IPS-NIHi11 (cell line): Measurements from ENCODE around the gene SLC9A9.

ENCODE experiments used
- DNase-seq: peaks from one replicate; pipeline ENCODE4 v3.0.0; 2012; ENCODE audit warnings: mixed read lengths, low spot score

Gene SLC9A9

GRCh38 chr3:143414571-143415253 is 433.6 kb downstream of the SLC9A9 start:
- no peak for DNase-seq

- no peak for DNase-seq
Observed at GRCh38 chr3:143413372-143413771, 434.9 kb downstream of the SLC9A9 start.

- no peak for DNase-seq
Observed at GRCh38 chr3:143412084-143412483, 436.2 kb downstream of the SLC9A9 start.

GRCh38 chr3:143410259-143410658 is 438.0 kb downstream of the SLC9A9 start:
- DNase-seq, result no peak

- no peak for DNase-seq
Observed at GRCh38 chr3:143408771-143409170, 439.5 kb downstream of the SLC9A9 start.

GRCh38 chr3:143402602-143403001 is 445.7 kb downstream of the SLC9A9 start:
- no peak for DNase-seq

- DNase-seq, result no peak
Observed at GRCh38 chr3:143396790-143397189, 451.5 kb downstream of the SLC9A9 start.

- DNase-seq, result no peak
Observed at GRCh38 chr3:143389388-143389787, 458.9 kb downstream of the SLC9A9 start.

- no peak for DNase-seq
Observed at GRCh38 chr3:143387425-143387824, 460.8 kb downstream of the SLC9A9 start.

- no peak for DNase-seq
Observed at GRCh38 chr3:143384076-143384475, 464.2 kb downstream of the SLC9A9 start.

GRCh38 chr3:143383421-143383820 is 464.8 kb downstream of the SLC9A9 start:
- no peak for DNase-seq

GRCh38 chr3:143382816-143383215 is 465.5 kb downstream of the SLC9A9 start:
- DNase-seq, result no peak

- DNase-seq, result no peak
Observed at GRCh38 chr3:143380449-143380848, 467.8 kb downstream of the SLC9A9 start.

- no peak for DNase-seq
Observed at GRCh38 chr3:143375698-143376097, 472.6 kb downstream of the SLC9A9 start.

GRCh38 chr3:143367171-143367570 is 481.1 kb downstream of the SLC9A9 start:
- DNase-seq, result no peak

- DNase-seq, result no peak
Observed at GRCh38 chr3:143366672-143367071, 481.6 kb downstream of the SLC9A9 start.

GRCh38 chr3:143363949-143364348 is 484.3 kb downstream of the SLC9A9 start:
- no peak for DNase-seq

- DNase-seq, result no peak
Observed at GRCh38 chr3:143363276-143363675, 485.0 kb downstream of the SLC9A9 start.

GRCh38 chr3:143362115-143362991 is 485.9 kb downstream of the SLC9A9 start:
- DNase-seq, result no peak

- DNase-seq, result no peak
Observed at GRCh38 chr3:143361589-143361988, 486.7 kb downstream of the SLC9A9 start.

- no peak for DNase-seq
Observed at GRCh38 chr3:143360244-143360643, 488.0 kb downstream of the SLC9A9 start.

- DNase-seq, result no peak
Observed at GRCh38 chr3:143358793-143359491, 489.3 kb downstream of the SLC9A9 start.
